ENCODE results near the gene WDFY4.

GRCh38 chr10:49029666-49030065, 345.0 kb downstream of the WDFY4 start:
- TF ChIP-seq USF2 (IDR thresholded peaks at IDR 0.05; ENCODE audit: low read depth, low read length) (no peak), FOS (IDR thresholded peaks at IDR 0.05; ENCODE audit: low read depth, low read length) (no peak), RAD21 (IDR thresholded peaks at IDR 0.05; ENCODE audit: low read length) (no peak), CTCF (conservative IDR thresholded peaks at IDR 0.05; ENCODE audit: low read depth, low read length) (no peak), POLR2A (IDR thresholded peaks at IDR 0.05; ENCODE audit: low read depth, low read length) (no peak), BHLHE40 (IDR thresholded peaks at IDR 0.05; ENCODE audit: low read depth, low read length) (no peak), MXI1 (IDR thresholded peaks at IDR 0.05; ENCODE audit: borderline replicate concordance, low read depth, low read length) (no peak), MAFK (IDR thresholded peaks at IDR 0.05; ENCODE audit: low read depth, low read length) (no peak), MAZ (IDR thresholded peaks at IDR 0.05; ENCODE audit: borderline replicate concordance, low read depth, low read length) (no peak), CHD1 (IDR thresholded peaks at IDR 0.05; ENCODE audit: low read depth, low read length) (no peak), NFE2L2 (IDR thresholded peaks at IDR 0.05; ENCODE audit: low read depth, low read length) (no peak)
- TF ChIP-seq, protein P1, sequence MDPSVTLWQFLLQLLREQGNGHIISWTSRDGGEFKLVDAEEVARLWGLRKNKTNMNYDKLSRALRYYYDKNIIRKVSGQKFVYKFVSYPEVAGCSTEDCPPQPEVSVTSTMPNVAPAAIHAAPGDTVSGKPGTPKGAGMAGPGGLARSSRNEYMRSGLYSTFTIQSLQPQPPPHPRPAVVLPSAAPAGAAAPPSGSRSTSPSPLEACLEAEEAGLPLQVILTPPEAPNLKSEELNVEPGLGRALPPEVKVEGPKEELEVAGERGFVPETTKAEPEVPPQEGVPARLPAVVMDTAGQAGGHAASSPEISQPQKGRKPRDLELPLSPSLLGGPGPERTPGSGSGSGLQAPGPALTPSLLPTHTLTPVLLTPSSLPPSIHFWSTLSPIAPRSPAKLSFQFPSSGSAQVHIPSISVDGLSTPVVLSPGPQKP (IDR thresholded peaks at IDR 0.05; ENCODE audit: borderline replicate concordance, low read depth, low read length) = no peak

All from IMR-90 (cell line).